GM12801 (cell line): Measurements from ENCODE around the gene TBC1D4.

Experiments used
- CTCF ChIP-seq: IDR thresholded peaks from one replicate; pipeline ENCODE4 v1.5.1; 2011; ENCODE audit warnings: control low read depth; ENCODE audit not compliant: insufficient read length; ENCODE audit errors: extremely low read depth

Gene TBC1D4

GRCh38 chr13:75445717-75446499 lies 36.1 kb downstream of the TBC1D4 start:
- no peak for TF ChIP-seq CTCF

GRCh38 chr13:75444016-75444415 lies 38.0 kb downstream of the TBC1D4 start:
- TF ChIP-seq CTCF: no peak

- no peak for TF ChIP-seq CTCF
Observed at GRCh38 chr13:75443356-75443958, 38.5 kb downstream of the TBC1D4 start.

GRCh38 chr13:75442736-75443234 lies 39.2 kb downstream of the TBC1D4 start:
- TF ChIP-seq CTCF: no peak

- TF ChIP-seq CTCF: no peak
Observed at GRCh38 chr13:75440100-75440499, 41.9 kb downstream of the TBC1D4 start.

GRCh38 chr13:75437582-75438318 lies 44.2 kb downstream of the TBC1D4 start:
- no peak for TF ChIP-seq CTCF

- no peak for TF ChIP-seq CTCF
Observed at GRCh38 chr13:75432811-75433244, 49.1 kb downstream of the TBC1D4 start.
